Right forelimb (tissue), 1 donor: Measurements from ENCODE around the gene CPA2.

Experiments
- DNase-seq: peaks from one replicate; pipeline ENCODE4 v3.0.0-alpha.2; 2018

The CPA2 gene

GRCh38 chr7:130281260-130281659 is 14.6 kb downstream of the CPA2 start:
- peak; percentile 83 for DNase-seq

- DNase-seq = no peak
Observed at GRCh38 chr7:130286881-130287280, 20.2 kb downstream of the CPA2 start.

- DNase-seq = no peak
Observed at GRCh38 chr7:130288168-130288567, 21.5 kb downstream of the CPA2 start.

- DNase-seq = no peak
Observed at GRCh38 chr7:130288829-130289228, 22.2 kb downstream of the CPA2 start.

- no peak for DNase-seq
Observed at GRCh38 chr7:130289478-130289877, 22.8 kb downstream of the CPA2 start.

GRCh38 chr7:130290745-130291144 is 24.1 kb downstream of the CPA2 start:
- DNase-seq = peak; percentile 17

- DNase-seq = no peak
Observed at GRCh38 chr7:130292682-130293257, 26.1 kb downstream of the CPA2 start, which contains the start of gene CPA4. TSS of gene CPA4 (plus strand) at chr7:130293161. CDS start at chr7:130293181, 20 bp downstream.

GRCh38 chr7:130293521-130293920 is 26.9 kb downstream of the CPA2 start:
- DNase-seq = no peak

GRCh38 chr7:130294314-130294713 is 27.7 kb downstream of the CPA2 start:
- no peak for DNase-seq

- no peak for DNase-seq
Observed at GRCh38 chr7:130296221-130296951, 29.7 kb downstream of the CPA2 start.

- peak; percentile 67 for DNase-seq
Observed at GRCh38 chr7:130297628-130298543, 31.2 kb downstream of the CPA2 start.

- DNase-seq = no peak
Observed at GRCh38 chr7:130298544-130299326, 32.1 kb downstream of the CPA2 start.

GRCh38 chr7:130299866-130300265 is 33.2 kb downstream of the CPA2 start:
- DNase-seq = peak; percentile 67

GRCh38 chr7:130301501-130302020 is 34.9 kb downstream of the CPA2 start:
- DNase-seq = no peak

- no peak for DNase-seq
Observed at GRCh38 chr7:130302649-130303048, 36.0 kb downstream of the CPA2 start.

GRCh38 chr7:130303127-130303526 is 36.5 kb downstream of the CPA2 start:
- DNase-seq = no peak

GRCh38 chr7:130303551-130303950 is 36.9 kb downstream of the CPA2 start:
- DNase-seq = no peak

- no peak for DNase-seq
Observed at GRCh38 chr7:130303982-130304381, 37.3 kb downstream of the CPA2 start.

- no peak for DNase-seq
Observed at GRCh38 chr7:130304878-130305277, 38.2 kb downstream of the CPA2 start.

- no peak for DNase-seq
Observed at GRCh38 chr7:130305433-130306042, 38.9 kb downstream of the CPA2 start.

- DNase-seq = no peak
Observed at GRCh38 chr7:130309986-130310385, 43.3 kb downstream of the CPA2 start.

GRCh38 chr7:130314305-130314704 is 47.6 kb downstream of the CPA2 start:
- DNase-seq = no peak
